PC-9 (cell line): ENCODE data around the gene GPR153.

Experiments used
- EZH2 ChIP-seq: fragments of 200-600 bp; sonication (generic); IDR thresholded peaks from 2 replicates; pipeline ENCODE4 v1.8.0; 2017; ENCODE audit warnings: antibody characterized with exemption, low read depth
- TF ChIP-seq, protein P1 (sequence below): fragments of 200-600 bp; sonication (generic); conservative IDR thresholded peaks from 2 replicates; pipeline ENCODE4 v1.6.1; 2017; ENCODE audit warnings: mixed run types, antibody characterized with exemption, mild to moderate bottlenecking, moderate library complexity

DNA sequence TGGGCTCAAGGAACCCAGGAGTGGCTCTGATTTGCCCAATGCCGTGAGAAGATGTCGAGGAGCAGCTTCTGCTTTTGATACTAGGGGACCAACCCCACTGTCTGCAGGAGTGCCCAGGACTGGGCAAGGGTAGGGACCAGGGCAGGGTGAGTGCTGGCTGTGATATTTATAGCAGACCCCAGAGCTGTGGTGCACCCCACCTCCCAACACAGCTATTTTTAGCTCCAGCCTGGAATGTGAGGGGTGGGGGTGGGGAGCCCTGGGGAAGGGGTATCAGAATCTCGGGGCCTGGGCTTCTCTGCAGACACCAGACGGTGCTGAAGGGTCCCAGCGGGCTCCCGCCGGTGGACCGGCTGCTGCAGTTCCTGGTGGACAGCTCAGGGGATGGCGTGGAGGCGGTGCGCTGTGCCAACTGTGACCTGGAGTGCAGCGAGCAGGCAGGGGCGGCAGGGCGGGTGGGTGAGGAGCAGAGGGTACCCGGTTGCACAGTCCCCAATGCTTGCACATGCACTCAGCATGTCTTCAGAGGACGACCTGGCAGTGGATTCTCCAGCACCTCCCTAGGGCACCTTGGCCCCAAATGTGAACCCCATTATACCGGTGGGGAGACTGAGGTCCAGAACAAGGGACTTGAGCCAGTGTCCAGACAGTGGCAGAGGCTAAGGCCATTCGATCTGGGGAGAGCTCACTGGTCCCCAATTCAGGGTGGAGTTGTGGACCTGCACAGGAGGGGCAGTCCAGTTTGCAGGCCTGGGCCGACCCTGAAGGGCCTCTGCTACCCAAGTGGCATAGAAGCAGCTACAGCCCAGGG lies 53.6 kb downstream of the GPR153 start:
- no peak for TF ChIP-seq EZH2
- TF ChIP-seq, protein P1, sequence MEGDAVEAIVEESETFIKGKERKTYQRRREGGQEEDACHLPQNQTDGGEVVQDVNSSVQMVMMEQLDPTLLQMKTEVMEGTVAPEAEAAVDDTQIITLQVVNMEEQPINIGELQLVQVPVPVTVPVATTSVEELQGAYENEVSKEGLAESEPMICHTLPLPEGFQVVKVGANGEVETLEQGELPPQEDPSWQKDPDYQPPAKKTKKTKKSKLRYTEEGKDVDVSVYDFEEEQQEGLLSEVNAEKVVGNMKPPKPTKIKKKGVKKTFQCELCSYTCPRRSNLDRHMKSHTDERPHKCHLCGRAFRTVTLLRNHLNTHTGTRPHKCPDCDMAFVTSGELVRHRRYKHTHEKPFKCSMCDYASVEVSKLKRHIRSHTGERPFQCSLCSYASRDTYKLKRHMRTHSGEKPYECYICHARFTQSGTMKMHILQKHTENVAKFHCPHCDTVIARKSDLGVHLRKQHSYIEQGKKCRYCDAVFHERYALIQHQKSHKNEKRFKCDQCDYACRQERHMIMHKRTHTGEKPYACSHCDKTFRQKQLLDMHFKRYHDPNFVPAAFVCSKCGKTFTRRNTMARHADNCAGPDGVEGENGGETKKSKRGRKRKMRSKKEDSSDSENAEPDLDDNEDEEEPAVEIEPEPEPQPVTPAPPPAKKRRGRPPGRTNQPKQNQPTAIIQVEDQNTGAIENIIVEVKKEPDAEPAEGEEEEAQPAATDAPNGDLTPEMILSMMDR, result no peak
